HS-5 (cell line): ENCODE data around the gene ZNF808.
"Not testable (repeated sequence)": the region's sequence is repeated elsewhere in the genome, so short reads cannot be mapped to it uniquely, and the experiment has no call there.

Experiments
- DNase-seq: peaks from one replicate; pipeline ENCODE4 v3.0.0-alpha.2; 2012; ENCODE audit warnings: low read depth

Gene ZNF808

DNA sequence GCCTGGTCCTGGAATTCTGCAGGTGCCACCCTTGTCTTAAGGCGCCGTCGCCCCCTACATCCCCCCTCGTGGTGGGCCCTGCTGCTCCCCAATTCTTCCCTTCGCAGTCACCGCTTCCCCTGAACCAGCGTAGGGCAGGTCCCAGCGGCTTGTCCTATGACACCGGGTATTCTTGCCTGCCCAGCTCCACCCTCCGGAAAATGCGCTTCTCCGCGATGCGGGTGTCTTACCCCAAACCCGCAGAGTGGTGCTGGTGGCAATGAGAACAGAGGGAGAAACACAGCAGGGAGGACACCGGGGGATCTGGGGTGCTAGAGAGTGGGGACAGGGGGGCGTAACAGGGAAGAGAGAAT, 9.0 kb downstream of the ZNF808 start:
- no peak for DNase-seq

DNA sequence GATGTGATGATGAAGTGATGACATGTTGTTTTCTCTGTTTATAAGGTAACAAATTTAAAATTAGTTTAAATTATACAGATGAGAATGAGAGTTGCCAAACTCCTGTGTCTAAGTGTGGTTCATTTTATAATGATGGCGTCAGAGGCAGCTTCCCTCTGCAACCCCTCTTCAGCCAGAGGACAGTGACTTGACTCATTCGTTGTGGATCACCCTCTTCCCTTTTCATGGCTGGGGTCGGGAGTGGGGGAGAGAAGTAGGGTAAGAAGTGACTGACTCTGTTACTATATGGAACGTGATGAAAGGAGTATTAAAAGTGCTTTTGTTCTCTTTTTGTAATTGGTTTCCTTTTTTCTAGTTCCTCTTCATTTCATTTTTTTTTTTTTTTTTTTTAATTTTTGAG, 11.3 kb downstream of the ZNF808 start:
- not testable (repeated sequence) for DNase-seq

GRCh38 chr19:52541176-52541575, 13.7 kb downstream of the ZNF808 start:
- DNase-seq, result not testable (repeated sequence)

DNA sequence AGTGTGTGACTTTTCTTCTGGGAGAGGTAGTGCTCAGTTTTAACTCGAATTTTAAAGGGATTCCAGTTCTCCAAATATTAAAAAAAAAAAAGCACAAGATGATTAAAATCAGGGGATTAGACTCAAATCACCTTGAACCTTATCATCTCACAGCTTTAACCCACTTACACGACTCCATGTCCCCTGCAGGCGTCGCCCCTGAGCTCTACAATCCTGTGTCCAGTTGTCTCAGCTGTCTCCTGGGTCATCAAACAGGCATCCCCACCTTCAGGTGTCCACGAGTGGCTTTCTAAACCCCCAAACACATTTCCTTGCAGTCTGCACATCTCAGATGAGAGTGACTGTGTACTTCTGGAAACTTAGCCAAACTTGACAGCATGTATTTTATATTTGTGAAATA, 14.1 kb downstream of the ZNF808 start:
- no peak for DNase-seq

DNA sequence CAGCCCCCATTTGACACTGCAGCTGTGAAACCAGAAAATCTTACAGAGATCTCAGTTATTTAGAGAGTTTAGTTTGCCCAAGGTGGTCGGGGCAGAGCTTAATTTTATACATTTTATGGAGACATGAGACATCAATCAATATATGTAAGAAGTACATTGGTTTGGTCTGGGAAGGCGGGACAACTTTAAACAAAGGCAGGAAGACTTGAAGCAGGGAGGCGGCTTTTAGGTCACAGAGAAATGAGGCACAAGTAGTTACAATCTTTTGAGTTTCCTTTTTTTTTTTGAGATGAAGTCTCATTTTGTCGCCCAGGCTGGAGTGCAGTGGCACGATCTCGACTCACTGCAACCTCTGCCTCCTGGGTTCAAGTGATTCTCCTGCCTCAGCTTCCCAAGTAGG, 15.1 kb downstream of the ZNF808 start:
- DNase-seq, result not testable (repeated sequence)

DNA sequence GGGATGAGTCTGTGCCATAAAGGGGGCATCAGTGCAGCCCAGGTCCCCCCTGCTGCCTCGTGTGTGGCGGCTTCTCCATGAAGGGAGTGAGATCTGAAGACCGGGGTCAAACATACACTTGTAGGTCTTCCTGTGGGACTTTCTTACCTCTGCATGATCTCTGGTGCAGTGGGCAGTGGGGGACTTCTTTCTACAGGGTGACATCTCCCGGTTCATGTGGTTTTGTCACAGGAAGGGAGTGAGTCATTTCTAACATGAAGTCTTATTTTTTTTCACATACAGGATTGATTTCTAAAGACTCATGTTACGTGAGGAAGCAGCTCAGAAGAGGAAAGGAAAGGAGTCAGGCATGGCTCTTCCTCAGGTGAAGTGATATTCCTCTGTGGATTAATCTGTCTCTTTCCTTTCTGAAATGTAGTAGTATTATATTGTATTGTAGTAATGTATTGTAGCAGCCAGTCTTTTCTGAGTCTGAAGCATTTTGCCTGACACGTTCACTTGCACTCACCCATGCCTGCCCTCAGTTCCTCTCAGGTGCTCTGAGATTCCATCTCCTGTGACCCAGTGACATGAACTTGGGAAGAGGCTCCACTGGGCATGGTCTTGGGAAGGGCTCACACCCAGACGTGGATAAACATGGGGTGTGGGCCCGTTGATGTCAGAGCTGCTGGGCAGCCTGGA, 15.7 kb downstream of the ZNF808 start:
- DNase-seq, result no peak

DNA sequence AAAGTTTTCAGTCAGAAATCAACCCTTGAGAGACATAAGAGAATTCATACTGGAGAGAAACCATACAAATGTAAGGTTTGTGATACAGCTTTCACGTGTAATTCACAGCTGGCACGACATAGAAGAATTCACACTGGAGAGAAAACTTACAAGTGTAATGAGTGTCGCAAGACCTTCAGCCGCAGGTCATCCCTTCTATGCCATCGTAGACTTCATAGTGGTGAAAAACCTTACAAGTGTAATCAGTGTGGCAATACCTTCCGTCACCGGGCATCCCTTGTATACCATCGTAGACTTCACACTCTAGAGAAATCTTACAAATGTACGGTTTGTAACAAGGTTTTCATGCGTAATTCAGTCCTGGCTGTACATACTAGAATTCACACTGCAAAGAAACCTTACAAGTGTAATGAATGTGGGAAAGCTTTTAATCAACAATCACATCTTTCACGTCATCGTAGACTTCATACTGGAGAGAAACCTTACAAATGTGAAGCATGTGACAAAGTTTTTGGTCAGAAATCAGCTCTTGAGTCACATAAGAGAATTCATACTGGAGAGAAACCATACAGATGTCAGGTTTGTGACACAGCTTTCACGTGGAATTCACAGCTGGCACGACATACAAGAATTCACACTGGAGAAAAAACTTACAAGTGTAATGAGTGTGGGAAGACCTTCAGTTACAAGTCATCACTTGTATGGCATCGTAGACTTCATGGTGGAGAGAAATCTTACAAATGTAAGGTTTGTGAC, 26.9 kb downstream of the ZNF808 start:
- DNase-seq, result no peak

DNA sequence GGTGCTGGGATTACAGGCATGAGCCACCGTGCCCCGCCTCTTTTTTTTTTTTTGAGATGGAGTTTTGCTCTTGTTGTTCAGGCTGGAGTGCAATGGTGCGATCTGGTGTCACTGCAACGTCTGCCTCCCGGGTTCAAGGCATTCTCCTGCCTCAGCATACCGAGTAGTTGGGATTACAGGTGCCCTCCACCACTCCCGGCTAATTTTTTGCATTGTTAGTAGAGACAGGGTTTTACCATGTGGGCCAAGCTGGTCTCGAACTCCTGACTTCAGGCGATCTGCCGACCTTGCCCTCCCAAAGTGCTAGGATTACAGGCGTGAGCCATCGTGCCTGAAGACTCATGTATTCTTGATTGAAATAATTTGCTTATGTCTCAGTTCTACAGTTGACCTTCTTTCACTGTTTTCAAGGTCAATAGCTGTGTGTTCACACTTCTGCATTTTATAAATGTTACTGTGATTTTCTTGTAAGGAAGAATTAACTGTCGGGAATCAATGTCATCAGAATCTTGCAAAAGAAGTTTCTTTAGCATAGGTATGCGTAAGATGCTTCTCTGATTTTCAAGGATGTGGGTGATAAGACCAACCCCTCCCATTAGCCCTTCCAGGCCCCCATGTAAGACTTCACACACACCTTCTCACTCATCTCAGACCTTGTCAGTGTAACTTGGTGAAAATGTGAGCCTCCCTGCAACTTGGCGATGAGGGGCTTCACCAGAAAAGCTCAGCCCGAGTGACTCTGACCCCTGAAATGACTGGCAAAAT, 29.9 kb downstream of the ZNF808 start:
- no peak for DNase-seq

- DNase-seq, result not testable (repeated sequence)
Measured at GRCh38 chr19:52558732-52559445, 31.4 kb downstream of the ZNF808 start.

DNA sequence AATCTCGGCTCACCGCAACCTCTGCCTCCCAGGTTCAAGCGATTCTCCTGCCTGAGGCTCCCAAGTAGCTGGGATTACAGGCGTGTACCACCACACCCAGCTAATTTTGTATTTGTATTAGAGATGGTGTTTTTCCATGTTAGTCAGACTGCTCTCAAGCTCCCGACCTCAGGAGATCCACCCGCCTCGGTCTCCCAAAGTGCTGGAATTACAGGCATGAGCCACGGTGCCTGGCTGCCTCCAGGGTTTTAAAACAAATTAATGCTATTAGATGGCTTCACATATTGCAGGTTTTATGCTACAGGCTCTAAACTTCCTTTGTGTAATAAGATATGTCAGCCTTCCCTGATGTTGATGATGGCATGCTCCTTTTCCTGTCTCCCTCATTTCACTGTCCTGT, 34.1 kb downstream of the ZNF808 start:
- DNase-seq, result not testable (repeated sequence)

- DNase-seq, result no peak
Measured at GRCh38 chr19:52566121-52566520, 38.7 kb downstream of the ZNF808 start.

DNA sequence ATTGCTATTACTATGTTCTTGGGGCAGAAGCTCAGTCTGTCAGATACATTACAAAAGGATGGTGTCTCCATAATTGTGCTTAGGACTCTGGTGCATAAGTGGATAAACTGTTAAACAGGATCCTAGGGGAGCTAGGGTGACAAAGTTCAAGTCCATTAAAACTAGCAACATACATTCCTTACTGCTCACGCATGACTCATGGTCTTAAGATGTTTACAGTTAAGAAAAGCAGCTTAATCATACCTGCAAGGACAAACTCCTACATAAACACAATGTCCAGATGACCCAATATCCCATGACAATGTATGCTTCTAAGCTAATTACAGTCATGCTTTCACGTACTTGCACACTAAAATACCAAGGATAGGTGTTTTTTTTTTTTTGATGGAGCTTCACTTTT, 39.1 kb downstream of the ZNF808 start:
- DNase-seq, result peak; percentile 56

- no peak for DNase-seq
Measured at GRCh38 chr19:52567921-52568320, 40.5 kb downstream of the ZNF808 start.

DNA sequence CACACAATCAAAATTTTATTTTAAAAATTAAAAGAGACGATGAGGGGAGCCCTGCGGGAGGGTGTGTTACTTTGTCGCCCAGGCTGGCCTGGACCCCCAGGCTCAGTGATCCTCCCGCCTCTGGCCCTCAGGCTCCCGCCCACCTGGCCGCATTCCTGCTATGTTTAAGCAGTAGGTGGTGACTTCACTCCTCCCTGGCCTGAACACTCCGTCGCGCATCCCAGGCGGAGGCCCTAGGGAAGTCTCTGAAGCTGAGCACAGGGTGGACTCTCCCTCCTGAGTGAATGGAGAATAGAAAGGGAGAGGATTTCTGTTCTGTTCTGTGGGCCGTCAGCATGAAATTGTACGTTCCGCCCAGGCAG, 42.2 kb downstream of the ZNF808 start:
- DNase-seq, result not testable (repeated sequence)

DNA sequence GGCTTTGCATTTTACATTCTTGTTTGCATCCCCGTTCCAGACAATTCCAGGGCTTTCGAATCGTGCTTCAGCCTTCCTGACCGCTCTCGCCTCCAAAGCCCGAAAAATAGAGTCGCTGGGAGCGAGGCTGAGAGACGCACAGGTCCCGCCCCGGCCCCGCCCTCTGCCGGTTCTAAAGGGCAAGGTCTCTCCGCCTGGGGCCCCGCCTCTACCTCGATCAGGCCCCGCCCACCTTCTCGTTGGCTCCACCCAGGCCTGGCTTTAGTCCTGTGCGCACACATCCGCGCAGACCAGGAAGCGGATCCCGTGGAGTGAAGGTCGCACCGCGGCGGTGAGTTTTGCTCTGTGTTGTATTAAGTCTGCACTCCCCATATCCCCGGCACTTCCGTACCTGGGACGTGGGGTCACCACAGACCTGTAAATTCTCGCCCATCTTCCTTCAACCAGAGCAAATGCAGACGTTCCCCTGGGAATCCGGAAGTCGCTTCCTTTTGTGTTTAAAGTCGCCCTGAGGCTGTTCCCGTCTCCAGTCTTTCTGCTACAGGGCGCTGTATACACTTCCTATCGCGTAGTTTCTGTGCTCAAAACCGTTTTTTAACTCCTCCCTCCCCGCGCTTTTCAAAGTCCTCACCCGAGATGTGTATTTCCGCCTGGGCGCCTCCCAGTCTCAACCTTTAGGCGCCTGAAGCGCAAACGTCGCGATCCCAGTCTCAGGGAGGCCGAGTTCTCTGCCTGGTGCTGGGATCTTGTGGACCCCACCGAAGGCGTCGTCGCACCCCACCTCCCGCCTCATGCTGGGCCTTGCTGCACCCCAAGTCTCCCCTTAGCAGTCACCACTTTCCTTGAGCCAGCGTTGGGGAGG, 42.8 kb downstream of the ZNF808 start, which contains the start of gene ZNF701:
Gene ZNF701, plus strand, starts transcription at position 288 of the 862 bp plus-strand sequence. CDS start 3,861 bp downstream, outside the sequence.
- DNase-seq, result peak; percentile 31

DNA sequence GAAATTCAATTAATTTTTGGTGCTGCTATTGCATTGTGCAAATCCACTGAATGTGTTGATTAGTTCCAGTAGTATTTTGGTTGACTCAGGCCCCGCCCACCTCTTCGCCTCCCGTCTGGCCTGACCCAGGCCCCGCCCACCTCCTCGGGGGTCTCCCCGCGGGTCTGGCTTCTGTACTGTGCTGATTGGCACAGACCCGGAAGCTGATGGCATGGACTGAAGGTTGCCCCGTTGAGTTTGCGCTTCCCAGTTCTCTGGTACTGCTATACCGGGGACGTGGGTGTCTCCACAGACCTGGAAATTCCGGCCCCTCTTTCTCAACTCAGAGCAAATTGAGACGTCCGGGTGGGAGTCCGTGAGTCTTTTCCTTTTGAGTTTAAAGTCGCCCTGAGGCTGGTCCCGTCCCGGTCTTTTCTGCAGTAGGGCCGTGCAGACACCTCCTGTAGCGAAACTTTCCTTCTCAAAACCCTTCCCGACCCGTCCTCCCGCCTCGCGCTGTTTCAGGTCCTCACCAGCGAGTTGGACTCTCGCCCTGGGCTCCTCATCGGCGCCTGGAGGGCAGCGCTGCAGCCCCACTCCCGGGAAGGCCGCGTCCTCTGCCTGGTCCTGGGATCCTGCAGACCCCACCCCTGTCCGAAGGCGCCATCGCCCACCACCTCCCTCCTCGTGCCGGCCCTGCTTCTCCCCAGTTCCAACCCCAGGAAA, 57.4 kb downstream of the ZNF808 start:
- no peak for DNase-seq

DNA sequence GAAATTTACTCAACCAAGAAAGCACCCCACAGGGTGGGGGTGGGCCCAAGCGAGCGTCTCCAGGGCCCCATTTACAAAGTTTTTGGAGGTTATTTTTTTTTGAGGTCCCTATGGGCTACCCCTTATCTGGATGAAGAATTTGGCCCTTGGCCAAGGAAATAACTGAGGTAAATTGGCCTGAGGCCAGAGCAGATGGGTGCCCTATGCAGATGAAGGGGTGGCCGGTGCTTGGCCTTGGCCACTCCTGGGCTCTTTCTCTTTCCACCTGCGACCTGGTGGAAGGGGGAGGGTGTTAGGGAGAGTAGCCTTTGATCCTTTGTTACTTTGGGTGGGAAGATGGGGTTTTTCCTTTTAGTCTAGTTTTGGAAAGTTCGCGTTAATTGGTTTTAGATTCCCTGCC, 58.1 kb downstream of the ZNF808 start:
- no peak for DNase-seq

GRCh38 chr19:52590728-52591127, 63.3 kb downstream of the ZNF808 start:
- DNase-seq, result no peak

DNA sequence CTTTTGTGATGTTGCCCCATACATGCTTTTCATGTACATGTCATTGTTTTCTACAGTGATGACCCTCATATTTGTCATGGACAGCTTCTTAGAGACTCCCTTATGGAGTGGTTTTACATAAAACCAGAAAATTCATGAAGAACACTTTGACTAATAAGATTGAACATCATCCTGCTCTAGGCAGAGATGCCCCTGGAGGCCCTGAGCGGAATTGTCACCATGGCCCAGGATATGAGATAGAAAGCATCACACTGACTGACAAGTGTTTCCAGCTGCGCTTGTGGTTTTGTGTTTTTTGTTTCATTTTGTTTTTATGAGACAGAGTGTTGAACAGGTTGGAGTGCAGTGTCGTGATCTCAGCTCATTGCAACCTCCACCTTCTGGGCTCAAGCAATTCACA, 64.8 kb downstream of the ZNF808 start:
- DNase-seq, result no peak

- not testable (repeated sequence) for DNase-seq
Measured at GRCh38 chr19:52593441-52593840, 66.0 kb downstream of the ZNF808 start.

GRCh38 chr19:52599241-52599640, 71.8 kb downstream of the ZNF808 start:
- no peak for DNase-seq
